PFSK-1 (cell line): ENCODE results near the gene ADAMTS2.

Source experiments
- POLR2AphosphoS5 ChIP-seq: IDR thresholded peaks from 2 replicates; pipeline ENCODE4 v1.6.1; 2012; ENCODE audit warnings: low read depth, mild to moderate bottlenecking, control low read depth, low read length, moderate library complexity
- REST ChIP-seq, 2 experiments: IDR thresholded peaks; 2 replicates each; pipeline versions ENCODE4 v1.6.1 to v1.8.0; 2011 to 2012; ENCODE audit warnings: low read depth in 2 of 2, low read length in 2 of 2, control low read depth in 1 of 2, inconsistent platforms in 1 of 2, mild to moderate bottlenecking in 1 of 2, moderate library complexity in 1 of 2; ENCODE audit not compliant: insufficient read depth in 1 of 2
- SIN3A ChIP-seq: IDR thresholded peaks from 2 replicates; pipeline ENCODE4 v1.6.1; 2012; ENCODE audit warnings: mild to moderate bottlenecking, low read length, moderate library complexity, borderline replicate concordance; ENCODE audit not compliant: insufficient read depth

DNA sequence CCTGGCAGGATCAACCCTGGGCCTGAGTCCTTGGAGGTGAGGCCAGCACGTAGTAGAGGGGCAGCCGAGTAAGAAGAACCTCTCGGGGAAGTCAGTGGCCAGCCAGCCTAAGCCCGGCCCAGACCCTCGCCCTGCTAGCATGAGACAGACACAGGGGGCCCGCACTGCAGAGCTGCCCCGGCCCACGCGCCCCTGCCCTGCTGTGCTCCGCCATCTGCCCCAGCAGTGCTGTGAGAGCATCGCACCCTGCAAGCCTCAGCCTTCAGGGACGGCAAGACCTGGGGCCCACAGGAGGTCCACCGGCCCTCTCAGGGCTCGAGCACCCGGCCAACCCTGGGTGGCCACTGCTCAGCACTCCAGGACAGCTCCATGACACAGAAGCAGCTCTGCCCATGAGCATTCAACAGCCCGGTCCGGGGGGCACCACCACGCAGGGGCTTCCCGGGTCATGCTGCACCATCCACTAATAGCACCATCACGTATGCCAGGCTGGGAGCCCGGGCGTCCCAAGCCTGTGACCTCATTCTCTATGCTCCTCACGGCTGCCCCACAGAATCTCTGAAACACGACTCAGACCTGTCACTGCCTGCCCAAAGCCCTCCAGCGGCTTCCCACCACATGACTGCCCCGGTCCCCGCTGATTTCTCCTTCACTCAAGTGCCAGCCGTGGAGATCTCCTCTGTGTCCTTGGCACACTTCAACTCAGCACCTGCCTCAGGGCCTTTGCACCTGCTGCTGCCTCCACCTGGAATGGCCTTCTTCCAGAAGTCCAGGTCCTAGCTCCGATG, 38.1 kb downstream of the ADAMTS2 start:
- TF ChIP-seq POLR2AphosphoS5, result no peak
- TF ChIP-seq SIN3A, result no peak
- no peak for TF ChIP-seq REST (IDR thresholded peaks at IDR 0.05; ENCODE audit: insufficient read depth in 1 of 2, low read depth in 2 of 2, low read length in 2 of 2)
